Activated CD4-positive, alpha-beta T cell treated with anti-CD3 and anti-CD28 coated beads, Interleukin-2, amount 50 U/mL, for 4 hours (primary cell): ENCODE results near the gene PHF3.
"Not testable (repeated sequence)": the region's sequence is repeated elsewhere in the genome, so short reads cannot be mapped to it uniquely, and the experiment has no call there.

Experiments used
- DNase-seq, 2 experiments: peaks; one replicate each; pipeline ENCODE4 v3.0.0-alpha.2; 2020

PHF3 gene

DNA sequence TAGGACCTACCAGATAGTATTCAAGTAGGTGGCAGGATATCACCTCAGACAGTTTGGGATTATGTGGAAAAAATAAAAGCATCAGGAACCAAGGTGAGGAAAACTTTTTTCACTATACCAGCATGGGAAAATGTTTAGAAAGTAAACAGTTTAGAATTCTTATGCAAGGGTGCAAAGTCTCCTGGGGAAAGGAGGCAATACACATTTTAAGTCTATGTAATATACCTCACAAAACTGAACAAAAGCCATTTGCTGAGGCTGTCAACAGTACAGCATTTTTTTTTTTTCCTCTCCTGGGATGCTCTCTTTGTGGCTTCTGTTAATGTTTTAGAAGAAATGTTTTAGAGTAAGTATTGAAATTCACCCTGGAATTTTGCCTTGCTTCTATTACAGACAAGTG is 73.5 kb downstream of the PHF3 start:
- no peak for DNase-seq

DNA sequence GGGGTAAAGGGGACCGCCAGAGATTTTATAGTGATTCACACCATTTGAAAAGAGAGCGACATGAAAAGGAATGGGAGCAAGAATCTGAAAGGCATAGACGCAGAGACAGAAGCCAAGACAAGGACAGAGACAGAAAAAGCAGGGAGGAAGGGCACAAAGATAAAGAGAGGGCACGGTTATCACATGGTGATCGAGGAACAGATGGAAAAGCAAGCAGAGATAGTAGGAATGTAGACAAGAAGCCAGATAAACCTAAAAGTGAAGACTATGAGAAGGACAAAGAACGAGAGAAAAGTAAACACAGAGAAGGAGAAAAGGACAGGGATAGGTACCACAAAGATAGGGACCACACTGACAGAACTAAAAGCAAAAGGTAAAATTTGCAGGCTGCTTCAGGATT is 77.7 kb downstream of the PHF3 start:
- no peak for DNase-seq

DNA sequence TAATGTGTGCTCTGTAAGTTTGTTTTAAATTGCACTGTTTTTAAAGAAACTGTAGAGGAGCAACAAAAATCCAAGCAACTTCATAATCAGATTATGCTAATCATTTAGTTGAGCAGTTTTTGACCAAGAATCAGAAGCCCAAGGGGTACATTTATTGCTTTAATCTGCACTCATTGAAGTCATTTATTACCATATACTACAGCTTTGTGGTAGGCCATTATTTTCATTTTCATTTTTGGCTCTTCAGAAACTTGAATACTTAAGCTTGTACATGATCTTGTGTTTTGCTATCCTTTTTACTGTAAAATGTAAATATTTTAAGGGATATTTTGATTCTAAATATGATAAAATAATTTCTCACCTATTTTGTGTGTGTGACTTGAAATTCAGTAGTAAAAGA is 78.5 kb downstream of the PHF3 start:
- DNase-seq, result no peak

DNA sequence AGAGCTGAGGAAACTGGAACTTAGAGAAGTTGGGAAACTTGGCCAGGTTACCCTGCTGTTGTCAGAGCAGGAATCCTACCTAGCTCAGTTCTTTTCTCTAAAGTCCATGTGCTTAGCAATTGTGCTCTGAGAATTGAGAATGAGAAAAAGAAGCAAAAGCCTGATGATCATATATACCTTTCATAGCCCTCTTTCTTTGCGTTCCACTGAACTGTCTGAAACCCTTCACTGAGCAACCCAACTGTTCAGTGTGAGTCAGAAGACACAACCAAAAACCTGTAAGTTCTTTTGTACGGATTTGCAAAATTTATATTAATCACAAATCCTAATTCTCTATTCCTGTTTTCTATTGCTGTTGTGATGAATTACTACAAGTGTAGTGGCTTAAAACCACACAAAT is 80.6 kb downstream of the PHF3 start:
- DNase-seq, result no peak

DNA sequence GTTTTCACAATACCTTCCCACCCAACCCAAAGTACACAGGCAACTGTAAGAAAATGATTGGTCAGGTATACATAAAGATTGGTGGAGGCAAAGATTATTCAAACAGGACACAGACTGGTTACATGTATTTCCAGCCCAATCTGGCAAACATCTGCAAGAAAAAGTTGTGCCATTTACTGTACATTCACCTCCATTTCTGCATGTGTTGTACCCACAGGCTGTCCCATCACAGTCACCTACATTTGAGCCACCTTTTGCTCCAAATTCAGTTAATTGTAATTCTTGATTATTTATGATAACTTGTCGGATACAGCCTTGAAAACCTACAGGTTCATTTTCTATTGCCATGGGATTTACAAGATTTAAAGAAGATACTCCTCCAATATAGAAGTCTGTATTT is 85.6 kb downstream of the PHF3 start:
- no peak for DNase-seq

DNA sequence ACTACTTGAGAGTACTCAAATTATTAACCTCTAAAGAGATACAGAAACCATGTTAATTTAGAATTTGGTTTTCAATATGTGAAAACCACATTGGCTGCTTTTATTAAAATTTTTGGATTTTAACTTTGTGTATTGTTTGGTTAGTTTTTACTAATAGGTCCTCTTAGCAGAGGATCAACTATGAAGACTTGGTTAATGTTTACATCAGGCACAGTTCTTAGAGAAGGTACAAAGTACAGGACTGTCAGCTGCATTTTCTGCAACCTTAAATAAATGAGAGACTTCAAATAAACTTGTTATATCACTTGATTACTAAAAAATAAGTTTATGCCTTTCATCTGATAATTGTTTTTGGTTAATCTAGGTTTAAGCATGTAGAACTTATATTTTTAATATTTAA is 89.1 kb downstream of the PHF3 start:
- DNase-seq, result no peak

DNA sequence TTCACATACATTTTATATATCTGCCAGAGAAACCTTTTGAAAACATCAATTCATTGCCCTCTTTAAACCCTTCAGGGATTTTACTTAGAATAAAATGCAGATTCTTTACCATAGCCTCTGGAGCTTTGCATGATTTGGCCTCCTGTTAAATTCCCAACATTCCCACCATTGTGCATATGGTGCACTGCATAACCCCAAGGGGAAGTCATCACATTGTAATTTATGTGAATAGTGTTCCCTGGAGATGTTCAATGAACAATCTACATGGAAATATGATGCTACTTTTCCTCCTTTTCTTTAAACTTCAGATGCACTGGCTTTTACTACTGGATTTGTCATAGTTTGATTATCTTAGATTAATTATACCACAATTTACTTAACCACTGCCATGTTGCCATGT is 94.7 kb downstream of the PHF3 start:
- DNase-seq, result no peak

DNA sequence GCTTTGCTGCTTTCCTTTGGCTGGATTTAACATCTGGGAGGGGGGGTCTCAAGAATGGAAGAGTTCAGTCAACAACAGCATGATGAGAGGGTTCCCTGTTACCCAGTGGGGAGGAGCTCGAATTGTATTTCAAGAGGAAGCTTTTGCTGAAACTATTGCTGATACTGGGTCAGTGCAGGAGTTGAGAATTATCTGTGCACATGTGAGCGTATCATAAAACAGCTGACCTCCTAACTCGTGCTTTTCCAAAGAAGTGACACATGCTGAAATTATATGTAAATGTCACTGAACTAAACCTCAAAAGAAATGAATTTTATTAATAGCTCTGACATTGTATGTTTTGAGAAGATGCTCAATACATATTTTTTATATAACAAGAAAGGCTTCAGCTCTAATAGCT is 96.3 kb downstream of the PHF3 start:
- no peak for DNase-seq

DNA sequence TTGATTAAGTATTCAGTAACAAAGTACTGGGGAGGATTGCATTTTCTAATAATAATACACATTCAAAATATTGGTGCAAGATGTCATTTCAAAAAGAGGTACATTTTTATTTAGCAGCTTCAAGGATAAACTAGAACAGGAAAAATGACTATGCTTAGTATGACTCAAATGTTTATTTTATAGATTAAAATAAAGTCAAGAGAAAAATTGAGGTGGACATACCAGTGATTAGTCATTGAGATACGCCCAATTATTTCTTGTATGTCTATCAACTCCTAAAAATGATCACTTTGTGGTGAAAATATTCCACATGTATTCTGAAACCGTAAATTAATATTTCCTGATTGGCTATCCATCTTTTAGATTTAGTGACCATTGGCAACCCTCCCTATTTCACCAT is 96.7 kb downstream of the PHF3 start:
- no peak for DNase-seq

DNA sequence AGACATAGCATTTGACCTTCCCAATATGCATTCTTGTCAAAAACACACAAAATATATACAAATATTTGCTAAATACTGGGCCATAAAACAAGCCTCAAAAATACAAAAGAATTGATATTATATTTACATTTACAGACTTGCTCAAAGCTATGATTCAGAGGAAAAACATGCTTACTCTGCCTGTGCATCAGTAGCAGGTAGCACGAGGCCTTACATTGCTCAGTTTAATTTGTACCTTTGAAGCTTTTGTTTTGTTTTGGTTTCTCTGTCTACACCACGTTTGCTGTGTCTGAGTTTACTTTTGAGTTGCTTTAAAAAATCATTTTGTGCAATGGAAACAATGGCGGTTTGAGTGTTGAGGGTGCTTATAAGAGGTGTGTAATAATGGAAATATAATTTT is 99.3 kb downstream of the PHF3 start:
- DNase-seq, result no peak

DNA sequence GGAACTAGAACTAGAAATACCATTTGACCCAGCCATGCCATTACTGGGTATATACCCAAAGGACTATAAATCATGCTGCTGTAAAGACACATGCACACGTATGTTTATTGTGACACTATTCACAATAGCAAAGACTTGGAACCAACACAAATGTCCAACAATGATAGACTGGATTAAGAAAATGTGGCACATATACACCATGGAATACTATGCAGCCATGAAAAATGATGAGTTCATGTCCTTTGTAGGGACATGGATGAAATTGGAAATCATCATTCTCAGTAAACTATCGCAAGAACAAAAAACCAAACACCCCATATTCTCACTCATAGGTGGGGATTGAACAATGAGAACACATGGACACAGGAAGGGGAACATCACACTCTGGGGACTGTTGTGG is 102.6 kb downstream of the PHF3 start:
- DNase-seq, result not testable (repeated sequence)

DNA sequence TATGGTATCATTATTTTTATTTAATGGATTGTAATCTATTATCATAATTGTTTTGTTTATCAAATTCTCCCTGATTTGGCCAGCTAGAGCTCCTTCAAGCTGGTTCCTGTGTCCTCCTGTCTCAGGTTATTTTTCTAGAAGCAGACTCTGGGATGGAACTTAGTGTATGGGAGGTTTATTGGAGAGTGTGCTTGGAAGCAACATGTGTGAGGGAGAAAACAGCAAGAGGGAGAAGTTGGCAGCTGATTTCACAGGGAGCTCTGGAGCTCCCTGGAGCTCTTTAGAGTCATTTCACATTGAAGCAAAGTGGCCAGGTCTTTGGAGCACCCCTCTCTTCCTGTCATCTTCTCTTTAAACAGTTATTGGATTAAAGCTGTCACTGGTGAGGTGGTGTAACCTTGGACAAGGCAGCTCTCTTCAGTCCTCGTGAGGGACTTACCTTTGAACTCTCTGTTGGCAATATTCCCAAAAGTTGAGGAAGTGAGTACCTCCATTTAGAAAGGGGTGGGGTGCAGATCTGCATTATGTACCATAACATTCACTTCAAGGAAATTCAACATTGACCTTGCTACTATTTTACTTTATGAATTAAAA is 103.6 kb downstream of the PHF3 start:
- no peak for DNase-seq

DNA sequence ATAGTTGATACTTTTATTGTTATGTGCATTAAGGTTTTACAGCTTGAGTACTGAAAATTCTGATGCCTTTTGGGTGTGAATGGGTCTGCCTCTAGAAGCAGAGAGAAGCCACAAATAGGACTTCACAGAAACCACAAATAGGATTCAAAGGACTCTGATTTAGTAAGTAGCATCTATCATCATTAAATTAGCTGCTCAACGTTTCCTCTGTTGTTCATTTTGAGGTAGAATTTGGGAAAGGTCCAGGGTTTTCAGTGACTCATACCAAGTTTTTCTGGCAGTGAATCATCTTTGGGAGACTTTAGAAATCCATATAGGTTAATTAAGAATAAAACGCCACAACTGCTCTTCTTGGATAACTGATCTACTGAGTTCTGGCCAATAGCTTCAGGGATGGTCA is 105.1 kb downstream of the PHF3 start:
- DNase-seq, result no peak

DNA sequence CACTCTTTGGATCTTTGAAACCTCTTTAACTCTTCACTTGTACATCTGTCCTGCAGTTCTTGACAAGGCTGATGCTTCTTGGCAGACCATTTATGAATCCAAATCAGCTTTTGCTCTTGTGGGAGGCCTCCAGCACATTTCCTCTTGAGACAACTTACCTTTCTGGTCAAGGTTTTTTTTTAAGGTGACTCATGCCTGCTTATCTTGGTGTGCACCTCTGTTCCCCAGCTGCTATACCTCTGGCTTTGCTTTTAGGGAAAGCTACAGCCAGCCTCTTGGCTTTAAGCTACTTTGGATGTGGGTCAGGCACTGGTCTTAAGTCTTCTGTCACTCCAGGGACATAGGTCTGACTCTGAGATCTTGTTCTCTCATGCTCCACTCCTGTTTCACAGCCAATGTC is 106.5 kb downstream of the PHF3 start:
- DNase-seq, result no peak

DNA sequence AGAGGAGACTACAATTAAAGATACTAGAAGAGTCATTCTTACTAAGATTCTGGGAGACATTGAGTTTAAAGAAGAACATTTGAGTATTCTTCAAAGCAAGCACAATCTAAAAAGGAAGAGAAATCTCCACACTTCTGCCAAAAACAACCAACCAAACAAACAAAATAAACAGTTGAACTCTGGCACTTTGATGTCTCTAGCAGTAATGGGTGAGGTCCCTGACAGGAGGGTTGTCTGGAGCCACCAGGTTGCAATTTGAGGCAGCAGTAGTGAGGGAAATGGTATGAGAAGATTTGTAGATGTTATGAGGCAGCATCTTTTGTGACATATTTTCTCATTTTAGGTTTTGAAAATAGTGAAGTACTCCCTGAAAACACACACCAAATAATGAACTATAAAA is 108.1 kb downstream of the PHF3 start:
- DNase-seq, result no peak

DNA sequence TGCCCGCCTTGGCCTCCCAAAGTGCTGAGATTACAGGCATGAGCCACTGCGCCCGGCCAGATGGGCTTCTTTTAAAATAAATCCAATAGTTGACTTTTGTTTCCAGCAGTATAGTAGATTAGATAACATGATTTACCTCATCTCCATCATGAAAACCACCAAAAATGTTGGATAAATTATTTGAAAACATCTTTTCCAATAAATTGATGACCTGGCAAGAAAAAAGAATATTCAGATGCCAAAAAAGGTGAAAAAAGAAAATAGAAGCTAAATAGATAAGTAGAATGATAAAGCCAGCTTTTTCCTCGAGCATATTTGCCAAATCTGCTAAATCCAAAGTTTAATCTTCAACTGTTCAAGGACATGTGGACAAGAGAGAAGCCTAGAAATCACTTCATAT is 109.2 kb downstream of the PHF3 start:
- no peak for DNase-seq

DNA sequence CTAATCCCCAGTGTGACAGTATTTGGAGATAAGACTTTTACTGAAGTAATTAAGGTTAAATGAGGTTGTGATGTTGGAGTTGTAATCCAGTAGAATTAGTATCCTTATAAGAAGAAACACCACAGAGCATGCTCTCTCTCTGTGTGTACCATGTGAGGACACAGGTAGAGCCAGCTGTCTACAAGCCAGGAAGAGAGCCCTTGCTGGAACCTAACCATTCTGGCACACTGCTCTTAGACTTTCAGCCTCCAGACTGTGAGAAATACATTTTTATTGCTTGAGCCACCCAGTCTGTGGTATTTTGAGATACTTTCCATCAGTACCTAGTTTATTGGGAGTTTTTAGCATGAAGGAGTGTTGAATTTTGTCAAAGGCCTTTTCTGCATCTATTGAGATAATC is 110.2 kb downstream of the PHF3 start:
- DNase-seq, result no peak

DNA sequence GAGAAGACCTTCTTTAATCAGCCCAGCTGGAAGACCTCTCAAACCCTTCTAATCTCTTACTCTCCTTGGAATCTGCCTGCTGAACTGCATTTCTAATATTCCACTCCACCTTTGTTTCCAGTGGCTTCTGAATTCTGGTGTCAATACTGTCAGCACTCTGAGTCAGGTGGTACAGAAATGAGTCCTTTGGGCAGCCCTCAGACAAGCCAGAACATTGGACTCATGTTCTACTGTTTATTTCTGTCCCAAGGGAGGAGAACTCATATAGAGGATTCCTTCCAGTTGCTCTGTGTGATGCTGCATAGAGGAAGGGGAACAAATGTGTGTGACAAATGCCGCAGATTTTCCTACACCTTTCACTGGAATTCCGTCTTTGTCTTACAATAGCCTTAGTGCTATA is 114.8 kb downstream of the PHF3 start:
- DNase-seq, result no peak

DNA sequence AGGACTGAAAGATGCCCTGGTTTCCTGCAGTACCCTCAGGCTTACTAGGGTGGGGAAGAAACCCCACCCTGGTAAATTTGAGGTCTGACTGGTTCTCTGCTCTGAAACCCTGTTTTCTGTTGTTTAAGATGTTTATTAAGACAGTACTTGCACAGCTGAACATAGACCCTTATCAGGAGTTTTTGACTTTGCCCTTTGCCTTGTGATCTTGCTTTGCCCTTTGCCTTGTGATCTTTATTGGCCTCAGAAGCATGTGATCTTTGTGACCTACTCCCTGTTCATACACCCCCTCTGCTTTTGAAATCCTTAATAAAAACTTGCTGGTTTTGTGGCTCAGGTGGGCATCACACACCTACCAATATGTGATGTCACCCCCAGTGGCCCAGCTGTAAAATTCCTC is 121.7 kb downstream of the PHF3 start:
- not testable (repeated sequence) for DNase-seq

DNA sequence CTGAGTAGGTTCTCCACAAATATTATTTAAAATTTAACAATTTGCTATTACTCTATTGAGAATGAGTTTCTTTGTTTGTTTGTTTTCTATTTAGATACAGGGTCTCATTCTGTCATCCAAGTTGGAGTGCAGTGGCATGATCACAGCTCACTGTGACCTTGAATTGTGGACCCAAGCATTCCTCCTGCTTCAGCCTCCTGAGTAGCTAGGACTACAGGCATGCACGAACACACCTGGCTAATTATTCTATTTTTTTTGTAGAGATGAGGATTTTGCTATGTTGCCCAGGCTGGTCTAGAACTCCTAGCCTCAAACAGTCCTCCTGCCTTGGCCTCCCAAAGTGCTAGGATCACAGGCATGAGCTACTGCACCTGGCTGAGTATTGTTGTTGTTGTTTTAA is 122.2 kb downstream of the PHF3 start:
- DNase-seq, result no peak

DNA sequence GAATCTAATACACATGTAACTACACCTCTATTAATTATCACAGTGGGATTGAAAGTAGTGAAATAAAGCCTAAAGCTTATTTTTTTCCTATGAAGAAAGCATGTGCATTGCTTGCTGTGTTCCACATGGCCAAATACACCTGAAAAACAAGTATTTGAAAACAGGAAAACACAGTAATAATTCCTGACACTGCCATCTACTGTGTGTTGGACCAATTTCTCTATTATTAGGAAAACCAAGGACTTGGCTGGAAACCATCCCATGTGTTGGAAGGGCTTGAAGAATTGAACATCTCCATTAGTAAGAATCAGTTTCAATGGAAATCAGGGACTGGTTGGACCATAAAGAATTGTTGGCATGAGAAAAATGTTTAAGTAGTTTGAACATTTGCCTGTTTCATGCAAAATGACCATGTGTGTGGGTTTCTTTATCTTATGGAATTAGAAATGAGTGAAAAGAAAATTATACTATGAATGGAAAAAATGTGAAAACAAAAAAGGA is 124.1 kb downstream of the PHF3 start:
- no peak for DNase-seq

DNA sequence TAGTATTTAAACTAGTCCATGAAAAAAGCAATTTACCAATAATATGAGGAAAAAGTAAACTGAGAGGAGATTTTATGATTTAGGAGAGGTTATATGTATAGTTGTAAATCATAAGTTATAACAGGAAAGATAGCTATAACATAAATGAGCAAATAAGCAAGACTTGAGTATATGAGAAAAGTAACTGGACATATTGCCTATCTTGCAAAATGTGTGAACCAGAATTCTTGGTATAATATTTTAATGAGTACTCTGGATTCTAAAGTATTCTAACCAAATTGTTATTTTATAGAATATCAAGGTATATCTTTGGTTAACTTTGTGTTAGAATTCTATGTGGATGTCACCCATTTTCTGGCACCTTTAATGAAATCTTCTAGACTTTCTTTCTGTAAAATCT is 124.6 kb downstream of the PHF3 start:
- no peak for DNase-seq

DNA sequence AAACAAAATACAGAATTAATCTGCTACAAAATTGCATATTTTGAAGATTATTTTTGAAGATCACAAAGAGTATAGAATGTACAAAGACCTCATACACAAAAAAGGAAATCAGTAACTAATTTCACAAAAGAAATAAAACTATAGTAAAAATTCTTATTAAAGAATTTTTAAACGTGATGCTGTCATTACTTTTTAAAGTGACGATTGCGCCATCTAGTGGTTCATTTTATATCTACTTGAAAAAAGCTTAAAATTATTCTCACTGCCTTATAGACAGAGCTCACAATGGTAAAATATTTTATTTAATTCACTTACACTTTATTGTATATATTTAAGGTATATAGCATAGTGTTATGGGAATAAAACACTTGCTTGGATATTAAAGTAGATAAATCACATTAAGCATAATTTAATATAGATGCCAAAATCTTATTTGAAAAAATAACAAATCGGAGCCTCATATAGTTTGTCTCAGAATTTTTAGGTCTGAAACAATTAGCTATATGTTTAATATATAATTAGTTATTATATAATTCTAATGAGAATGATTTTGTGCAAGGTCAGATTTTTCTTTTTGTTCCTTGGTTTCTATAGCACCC is 128.8 kb downstream of the PHF3 start:
- no peak for DNase-seq
